A673 (cell line): Measurements from ENCODE around the gene SORBS2. TPM values are rescaled to one million over a fixed set of nuclear protein-coding genes. Genes with fewer than 3 reads are reported as not detected.

Experiments
- BruUV-seq: library from RNA; stranded (reverse); fragments of 400-500 nt; replicated peaks from 2 replicates; lab custom pipeline; 2021; lab: Mats Ljungman, UMichigan
- CTCF ChIA-PET: fragments of 300-600 bp; sonication (Branson Sonifier 250); formaldehyde crosslinking; loops from one replicate; lab custom pipeline; 2022; ENCODE audit warnings: antibody characterized with exemption; lab: Charles Lee
- POLR2A ChIA-PET: fragments of 300-600 bp; sonication (Branson Sonifier 250); formaldehyde crosslinking; loops from one replicate; lab custom pipeline; 2022; ENCODE audit warnings: antibody characterized with exemption; ENCODE audit not compliant: low non-redundant PET; lab: Charles Lee
- DNase-seq: peaks from one replicate; pipeline ENCODE4 v3.0.0-alpha.2; 2015; ENCODE audit warnings: low spot score
- H3K27ac ChIP-seq: fragments of 200-600 bp; sonication (generic); 2 replicates; pipeline ENCODE4 v1.5.1; 2016; ENCODE audit warnings: mixed run types, low read depth, mild to moderate bottlenecking, mixed read lengths, antibody characterized with exemption, low read length; ENCODE audit not compliant: poor library complexity, severe bottlenecking
- H3K27me3 ChIP-seq: fragments of 200-600 bp; sonication (generic); replicated peaks from 2 replicates; pipeline ENCODE4 v1.6.1; 2017; ENCODE audit warnings: mixed run types, low read depth, mild to moderate bottlenecking, mixed read lengths, antibody characterized with exemption, low read length; ENCODE audit not compliant: insufficient read depth, poor library complexity
- H3K36me3 ChIP-seq: fragments of 200-600 bp; sonication (generic); 2 replicates; pipeline ENCODE4 v1.6.1; 2016; ENCODE audit warnings: mixed run types, mild to moderate bottlenecking, mixed read lengths, antibody characterized with exemption, low read length; ENCODE audit not compliant: insufficient read depth, poor library complexity, severe bottlenecking
- H3K4me1 ChIP-seq: fragments of 200-600 bp; sonication (generic); 2 replicates; pipeline ENCODE4 v1.6.1; 2017; ENCODE audit warnings: mixed run types, mild to moderate bottlenecking, mixed read lengths, antibody characterized with exemption, low read length; ENCODE audit not compliant: insufficient read depth, poor library complexity, severe bottlenecking
- H3K4me3 ChIP-seq: fragments of 200-600 bp; sonication (generic); 2 replicates; pipeline ENCODE4 v1.5.1; 2016; ENCODE audit warnings: low read depth, mixed run types, mild to moderate bottlenecking, mixed read lengths, low read length; ENCODE audit not compliant: poor library complexity, severe bottlenecking
- H3K9me3 ChIP-seq: fragments of 200-600 bp; sonication (generic); 2 replicates; pipeline ENCODE4 v1.6.1; 2016; ENCODE audit warnings: mixed run types, low read depth, mild to moderate bottlenecking, mixed read lengths, antibody characterized with exemption, low read length; ENCODE audit not compliant: poor library complexity, severe bottlenecking
- CTCF ChIP-seq: fragments of 300-800, 200-600 bp; sonication (generic); conservative IDR thresholded peaks from 2 replicates; pipeline ENCODE4 v1.5.1; 2017; ENCODE audit warnings: low read depth, mild to moderate bottlenecking, antibody characterized with exemption, low read length, moderate library complexity, mixed read lengths
- EZH2 ChIP-seq: fragments of 200-600 bp; sonication (generic); IDR thresholded peaks from 2 replicates; pipeline ENCODE4 v1.6.1; 2017; ENCODE audit warnings: borderline replicate concordance, low read depth, mild to moderate bottlenecking, mixed read lengths, antibody characterized with exemption, low read length; ENCODE audit not compliant: poor library complexity, severe bottlenecking
- intact Hi-C: fragments of 100-400 bp; cut with micrococcal nuclease; formaldehyde crosslinking; loops from one replicate; pipeline ENCODE4 v1.10.0; 2022; ENCODE audit not compliant: unreplicated experiment
- total RNA-seq: library from RNA; stranded (reverse); gene quantifications from 2 replicates; pipeline ENCODE4 v1.2.3, GENCODE V29; 2021

SORBS2 gene
- total RNA-seq, 1 experiment from 2014 or later, result not detected

DNA sequence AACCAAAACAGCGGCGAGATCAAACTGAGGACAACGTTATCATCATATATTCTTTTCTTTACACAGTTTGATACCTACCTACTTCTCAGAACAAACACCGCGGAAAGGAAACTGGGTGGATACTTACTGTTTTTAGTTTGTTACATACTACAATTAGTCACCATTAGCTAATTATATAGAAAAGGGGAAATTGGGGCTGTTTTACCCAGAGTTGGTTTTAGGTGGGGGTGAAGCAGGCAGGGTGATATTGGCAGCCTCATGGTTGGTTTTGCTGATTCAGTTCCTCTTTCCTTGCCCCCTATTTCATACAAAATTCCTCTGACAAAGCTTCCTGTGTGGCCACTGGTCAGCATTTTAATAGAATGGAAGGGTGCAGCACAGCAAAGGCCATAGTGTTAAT lies 77.8 kb downstream of the SORBS2 start:
- no peak for TF ChIP-seq EZH2
- TF ChIP-seq CTCF, result no peak
- Histone ChIP-seq H3K4me3 (no peak overlapping the region), H3K36me3 (no peaks in the 10 kb centered on the region), H3K9me3 (no peaks in the 10 kb centered on the region), H3K27ac (no peak overlapping the region), H3K27me3 (no peaks in the 10 kb centered on the region), H3K4me1 (no peaks in the 10 kb centered on the region)
- no TSS peak for BruUV-seq
- DNase-seq, result no peak
- intact Hi-C loops, result no loop called here
- POLR2A ChIA-PET, result no interaction called here
- CTCF ChIA-PET, result no interaction called here

GRCh38 chr4:185730849-185731608 lies 81.0 kb downstream of the SORBS2 start:
- TF ChIP-seq EZH2 (no peak), CTCF (no peak)
- H3K4me1 ChIP-seq, result no peaks in the 10 kb centered on the region
- H3K27me3 ChIP-seq, result peaks cover 19% of the 10 kb centered on the region
- CTCF ChIA-PET, result no interaction called here
- no peak overlapping the region for H3K4me3 ChIP-seq
- no TSS peak for BruUV-seq
- no peak overlapping the region for H3K27ac ChIP-seq
- H3K9me3 ChIP-seq, result no peaks in the 10 kb centered on the region
- intact Hi-C loops, result no loop called here
- no peak for DNase-seq
- H3K36me3 ChIP-seq, result no peaks in the 10 kb centered on the region
- POLR2A ChIA-PET, result no interaction called here

DNA sequence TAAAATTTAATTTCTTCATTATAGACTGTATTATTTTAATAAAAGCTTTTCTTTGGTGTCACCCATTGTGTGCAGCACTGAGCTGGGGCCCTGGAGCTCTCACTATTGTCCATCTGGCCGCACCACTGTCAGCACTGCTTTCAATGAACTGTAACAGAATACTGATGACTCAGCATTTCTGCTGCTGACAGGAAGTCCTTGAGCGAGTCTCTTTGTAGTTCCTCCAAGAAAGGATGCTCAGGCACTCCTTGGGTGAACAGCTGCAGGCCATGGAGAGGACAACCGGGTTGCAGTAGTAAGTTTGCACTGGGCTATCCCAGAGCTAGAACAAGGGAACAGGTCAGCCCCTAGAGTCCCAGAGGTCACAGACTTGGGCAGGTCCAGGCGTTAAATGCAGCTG lies 81.6 kb downstream of the SORBS2 start:
- no peak for TF ChIP-seq EZH2
- no peak for TF ChIP-seq CTCF
- intact Hi-C loops, result no loop called here
- Histone ChIP-seq H3K36me3 (no peaks in the 10 kb centered on the region), H3K9me3 (no peaks in the 10 kb centered on the region), H3K4me3 (no peak overlapping the region), H3K4me1 (no peaks in the 10 kb centered on the region), H3K27ac (no peak overlapping the region), H3K27me3 (peaks cover 25% of the 10 kb centered on the region)
- no TSS peak for BruUV-seq
- ChIA-PET POLR2A (no interaction called here), CTCF (no interaction called here)
- peak; percentile 21 for DNase-seq
